Tibial artery (tissue), 4 donors: ENCODE measurements around the gene UGT1A6.

Source experiments
- DNase-seq, 2 donors: peaks; one replicate each; pipeline ENCODE4 v3.0.0-alpha.2; 2019
- H3K27ac ChIP-seq, 2 donors: fragments of 200-600 bp; sonication (generic) in 1 of 2; 1 replicate in 1 of 2; 2 replicates in 1 of 2; pipeline ENCODE4 v1.5.1; 2018 to 2019; ENCODE audit warnings: mild to moderate bottlenecking in 1 of 2
- H3K27me3 ChIP-seq, 2 donors: fragments of 200-600 bp; sonication (generic) in 1 of 2; one replicate each; pipeline versions ENCODE4 v1.5.1 to v1.6.0; 2016 to 2019
- H3K36me3 ChIP-seq, 3 donors: fragments of 200-600 bp; sonication (generic) in 2 of 3; one replicate each; pipeline ENCODE4 v1.5.1; 2016 to 2019; ENCODE audit warnings: mild to moderate bottlenecking in 2 of 3
- H3K4me1 ChIP-seq, 4 donors: fragments of 200-600 bp; sonication (generic) in 2 of 4; 1 replicate in 3 of 4; 2 replicates in 1 of 4; pipeline ENCODE4 v1.5.1; 2016 to 2019
- H3K4me3 ChIP-seq, 2 donors: fragments of 200-600 bp; sonication (generic) in 1 of 2; 1 replicate in 1 of 2; 2 replicates in 1 of 2; pipeline ENCODE4 v1.5.1; 2018 to 2019; ENCODE audit warnings: mild to moderate bottlenecking in 2 of 2
- H3K9me3 ChIP-seq, 3 donors: fragments of 200-600 bp; sonication (generic) in 1 of 3; one replicate each; pipeline ENCODE4 v1.5.1; 2016 to 2019
- CTCF ChIP-seq, 2 experiments: fragments of 200-600 bp in 1 of 2; fragments of 450-650 bp in 1 of 2; IDR thresholded peaks; one replicate each; pipeline ENCODE4 v1.5.1; 2017 to 2019; ENCODE audit warnings: antibody characterized with exemption in 2 of 2, mild to moderate bottlenecking in 1 of 2, moderate library complexity in 1 of 2
- intact Hi-C: fragments of 100-400 bp; cut with DNase I; formaldehyde crosslinking; loops from one replicate; pipeline ENCODE4 v1.15.0; 2023; ENCODE audit warnings: low total_unique reads

Gene UGT1A6

GRCh38 chr2:233758141-233758540 is 65.5 kb downstream of the UGT1A6 start:
- no peak overlapping the region for H3K27ac ChIP-seq
- no peak for DNase-seq
- H3K4me1 ChIP-seq = no peaks in the 10 kb centered on the region
- no peak for TF ChIP-seq CTCF (IDR thresholded peaks at IDR 0.05)
- intact Hi-C loops = no loop called here
- H3K27me3 ChIP-seq = no peaks in the 10 kb centered on the region
- H3K4me3 ChIP-seq = no peak overlapping the region
- no peaks in the 10 kb centered on the region for H3K9me3 ChIP-seq
- no peaks in the 10 kb centered on the region for H3K36me3 ChIP-seq

DNA sequence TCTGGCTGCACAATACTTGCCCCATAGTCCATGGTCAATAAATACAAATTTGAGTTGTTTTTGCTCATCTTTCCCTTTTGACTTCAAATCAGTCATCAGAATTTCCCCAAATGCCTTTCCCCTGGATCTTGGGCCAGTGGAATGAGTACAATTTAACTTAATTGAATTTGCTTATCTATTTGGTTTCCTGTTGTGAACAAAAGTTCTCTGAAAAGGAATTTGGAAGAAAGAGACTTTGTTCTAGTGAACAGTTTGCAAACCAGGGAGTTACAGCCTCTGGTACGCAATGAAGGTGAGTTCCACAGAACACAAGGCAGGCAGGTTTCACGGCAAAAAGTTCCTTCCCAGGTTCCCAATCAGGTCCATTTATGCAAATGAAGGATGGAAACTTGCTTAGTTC is 66.2 kb downstream of the UGT1A6 start:
- Histone ChIP-seq H3K9me3 (no peaks in the 10 kb centered on the region), H3K4me3 (no peak overlapping the region), H3K36me3 (no peaks in the 10 kb centered on the region), H3K27me3 (no peaks in the 10 kb centered on the region), H3K27ac (no peak overlapping the region), H3K4me1 (no peaks in the 10 kb centered on the region)
- TF ChIP-seq CTCF (IDR thresholded peaks at IDR 0.05) = no peak
- DNase-seq = no peak
- intact Hi-C loops = no loop called here

DNA sequence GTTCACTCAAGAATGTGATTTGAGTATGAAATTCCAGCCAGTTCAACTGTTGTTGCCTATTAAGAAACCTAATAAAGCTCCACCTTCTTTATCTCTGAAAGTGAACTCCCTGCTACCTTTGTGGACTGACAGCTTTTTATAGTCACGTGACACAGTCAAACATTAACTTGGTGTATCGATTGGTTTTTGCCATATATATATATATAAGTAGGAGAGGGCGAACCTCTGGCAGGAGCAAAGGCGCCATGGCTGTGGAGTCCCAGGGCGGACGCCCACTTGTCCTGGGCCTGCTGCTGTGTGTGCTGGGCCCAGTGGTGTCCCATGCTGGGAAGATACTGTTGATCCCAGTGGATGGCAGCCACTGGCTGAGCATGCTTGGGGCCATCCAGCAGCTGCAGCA is 67.4 kb downstream of the UGT1A6 start, which contains the start of gene UGT1A1:
Gene UGT1A1 (plus strand): TSS at position 228 of the 400 bp plus-strand sequence. CDS start 18 bp downstream, at position 246.
- intact Hi-C loops = no loop called here
- Histone ChIP-seq H3K9me3 (no peaks in the 10 kb centered on the region), H3K27ac (no peak within 1 kb of the TSS), H3K27me3 (no peaks in the 10 kb centered on the region), H3K4me1 (no peaks in the 10 kb centered on the region), H3K4me3 (no peak within 1 kb of the TSS), H3K36me3 (no peaks in the 10 kb centered on the region)
- DNase-seq = no peak
- TF ChIP-seq CTCF (IDR thresholded peaks at IDR 0.05) = no peak

DNA sequence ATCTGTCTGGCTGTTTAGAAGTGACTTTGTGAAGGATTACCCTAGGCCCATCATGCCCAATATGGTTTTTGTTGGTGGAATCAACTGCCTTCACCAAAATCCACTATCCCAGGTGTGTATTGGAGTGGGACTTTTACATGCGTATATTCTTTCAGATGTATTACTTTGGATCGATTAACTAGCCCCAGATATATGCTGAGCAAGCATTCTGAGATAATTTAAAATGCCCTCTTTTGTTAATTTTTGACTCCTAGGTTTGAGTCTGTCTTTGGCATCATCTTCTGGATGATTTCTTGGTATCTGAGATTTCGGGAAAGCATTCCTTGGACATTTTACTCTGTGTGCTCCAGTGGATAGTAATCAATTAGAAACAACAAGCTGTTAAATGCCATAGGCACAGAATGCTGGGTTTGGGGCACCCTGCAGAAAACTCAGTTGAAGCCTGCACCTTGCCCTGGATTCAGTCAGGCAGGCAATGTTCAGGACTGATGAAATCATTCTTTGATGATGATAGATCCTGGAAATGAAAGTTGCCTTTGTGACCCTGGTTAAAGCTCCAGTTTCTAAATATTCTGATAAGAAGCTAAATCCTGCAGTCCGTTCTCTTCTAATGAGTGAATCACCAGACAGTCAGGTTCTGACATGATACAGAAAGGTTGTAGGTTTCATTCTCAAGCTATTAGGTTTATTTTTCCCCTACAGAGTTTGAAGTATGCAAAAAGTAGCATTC is 68.5 kb downstream of the UGT1A6 start:
- Histone ChIP-seq H3K4me1 (no peaks in the 10 kb centered on the region), H3K36me3 (no peaks in the 10 kb centered on the region), H3K4me3 (no peak overlapping the region), H3K27ac (no peak overlapping the region), H3K27me3 (no peaks in the 10 kb centered on the region), H3K9me3 (no peaks in the 10 kb centered on the region)
- intact Hi-C loops = no loop called here
- DNase-seq = no peak
- no peak for TF ChIP-seq CTCF (IDR thresholded peaks at IDR 0.05)

- Histone ChIP-seq H3K9me3 (no peaks in the 10 kb centered on the region), H3K27ac (no peak overlapping the region), H3K4me3 (no peak overlapping the region), H3K36me3 (no peaks in the 10 kb centered on the region), H3K4me1 (no peaks in the 10 kb centered on the region), H3K27me3 (no peaks in the 10 kb centered on the region)
- intact Hi-C loops = no loop called here
- DNase-seq = no peak
- no peak for TF ChIP-seq CTCF (IDR thresholded peaks at IDR 0.05)
These were observed 71.6 kb downstream of the UGT1A6 start for GRCh38 chr2:233764264-233764663.
